Measurements from ENCODE around the gene MAPKAPK5.

Gene MAPKAPK5

DNA sequence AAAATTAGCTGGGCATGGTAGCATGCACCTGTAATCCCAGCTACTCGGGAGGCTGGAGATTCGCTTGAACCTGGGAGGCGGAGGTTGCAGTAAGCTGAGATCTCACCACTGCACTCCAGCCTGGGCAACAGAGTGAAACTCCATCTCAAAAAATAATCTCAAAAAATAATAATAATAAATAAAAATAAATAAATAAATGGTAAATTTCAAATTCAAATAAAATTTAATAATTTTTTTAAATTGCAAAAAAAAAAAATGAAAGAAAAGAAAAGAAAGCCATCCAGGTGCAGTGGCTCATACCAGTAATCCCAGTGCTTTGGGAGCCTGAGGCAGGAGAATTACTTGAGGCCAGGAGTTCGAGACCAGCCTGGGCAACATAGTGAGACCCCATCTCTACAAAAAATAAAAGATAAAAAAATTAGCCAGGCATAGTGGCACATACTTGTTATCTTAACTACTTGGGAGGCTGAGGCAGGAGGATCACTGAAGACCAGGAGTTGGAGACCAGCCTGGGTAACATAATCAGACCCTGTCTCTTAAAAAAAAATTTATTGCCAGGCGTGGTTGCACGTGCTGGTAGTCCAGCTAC, 38.9 kb upstream of the MAPKAPK5 start:
- Histone ChIP-seq H3K36me3 (ENCODE audit: control insufficient read depth in 1 of 2, insufficient read depth in 2 of 2, low read depth in 1 of 2, low read length in 2 of 2) (peaks cover 10 to 17% of the 10 kb centered on the region in 2 experiments), H3K27me3 (ENCODE audit: control insufficient read depth in 1 of 2, insufficient read depth in 1 of 2, low read length in 2 of 2) (no peaks in the 10 kb centered on the region), H4K8ac (ENCODE audit: low read length) (no peak overlapping the region), H2AFZ (ENCODE audit: low read depth, low read length) (no peak overlapping the region), H3K27ac (ENCODE audit: low read length, poor library complexity, severe bottlenecking) (no peak overlapping the region), H2BK120ac (ENCODE audit: low read depth, low read length) (no peak overlapping the region), H3K79me1 (replicated peaks; ENCODE audit: low read length, poor library complexity, severe bottlenecking) (no peaks in the 10 kb centered on the region), H3K23ac (ENCODE audit: low read length in 2 of 2) (no peak overlapping the region), H2BK15ac (ENCODE audit: low read depth, poor library complexity, severe bottlenecking) (no peak overlapping the region), H2AK5ac (ENCODE audit: low read length, severe bottlenecking) (no peak overlapping the region), H2BK5ac (ENCODE audit: low read depth, low read length, poor library complexity, severe bottlenecking) (no peak overlapping the region), H4K91ac (ENCODE audit: low read length) (no peak overlapping the region), H3K14ac (ENCODE audit: low read length in 2 of 2) (no peak overlapping the region), H3K4me1 (ENCODE audit: control insufficient read depth, insufficient read depth, low read depth, low read length) (peaks cover 2% of the 10 kb centered on the region), H2BK12ac (ENCODE audit: low read length in 2 of 2) (no peak overlapping the region), H3K18ac (ENCODE audit: low read depth in 1 of 2, low read length in 2 of 2) (no peak overlapping the region), H3K9ac (ENCODE audit: low read length) (no peak overlapping the region), H3K4ac (ENCODE audit: low read depth in 1 of 2, low read length in 2 of 2) (no peak overlapping the region), H3K9me3 (ENCODE audit: control insufficient read depth, low read length) (no peaks in the 10 kb centered on the region), H3K4me2 (ENCODE audit: low read length, poor library complexity, severe bottlenecking) (no peak overlapping the region), H3K4me3 (ENCODE audit: insufficient read depth in 1 of 2, low read depth in 1 of 2, low read length in 2 of 2) (no peak overlapping the region)
- no peak for DNase-seq
- WGBS: 100% methylated on average over 5 of the region's 6 CpGs

DNA sequence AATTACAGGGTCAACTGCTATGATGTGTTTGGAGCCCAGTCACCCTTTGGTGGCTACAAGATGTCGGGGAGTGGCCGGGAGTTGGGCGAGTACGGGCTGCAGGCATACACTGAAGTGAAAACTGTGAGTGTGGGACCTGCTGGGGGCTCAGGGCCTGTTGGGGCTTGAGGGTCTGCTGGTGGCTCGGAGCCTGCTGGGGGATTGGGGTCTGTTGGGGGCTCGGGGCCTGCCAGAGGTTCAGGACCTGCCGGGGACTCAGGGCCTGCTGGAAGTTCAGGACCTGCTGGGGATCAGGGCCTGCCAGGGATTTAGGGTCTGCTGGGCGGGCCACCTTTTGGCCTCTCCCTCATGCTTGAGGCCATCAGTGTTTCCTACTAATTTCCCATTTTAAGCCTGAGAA, 38.2 kb upstream of the MAPKAPK5 start:
- WGBS: 98% methylated on average over 8 of the region's 8 CpGs
- Histone ChIP-seq H2BK5ac (ENCODE audit: low read depth, low read length, poor library complexity, severe bottlenecking) (no peak overlapping the region), H3K9me3 (ENCODE audit: control insufficient read depth, low read length) (no peaks in the 10 kb centered on the region), H3K27ac (ENCODE audit: low read length, poor library complexity, severe bottlenecking) (no peak overlapping the region), H2BK12ac (ENCODE audit: low read length in 2 of 2) (no peak overlapping the region), H3K27me3 (ENCODE audit: control insufficient read depth in 1 of 2, insufficient read depth in 1 of 2, low read length in 2 of 2) (no peaks in the 10 kb centered on the region), H3K4ac (ENCODE audit: low read depth in 1 of 2, low read length in 2 of 2) (no peak overlapping the region), H3K9ac (ENCODE audit: low read length) (no peak overlapping the region), H3K23ac (ENCODE audit: low read length in 2 of 2) (no peak overlapping the region), H2BK15ac (ENCODE audit: low read depth, poor library complexity, severe bottlenecking) (no peak overlapping the region), H4K8ac (ENCODE audit: low read length) (no peak overlapping the region), H2BK120ac (ENCODE audit: low read depth, low read length) (no peak overlapping the region), H2AK5ac (ENCODE audit: low read length, severe bottlenecking) (no peak overlapping the region), H3K36me3 (ENCODE audit: control insufficient read depth in 1 of 2, insufficient read depth in 2 of 2, low read depth in 1 of 2, low read length in 2 of 2) (peaks cover 7 to 13% of the 10 kb centered on the region in 2 experiments), H4K91ac (ENCODE audit: low read length) (no peak overlapping the region), H3K14ac (ENCODE audit: low read length in 2 of 2) (no peak overlapping the region), H3K18ac (ENCODE audit: low read depth in 1 of 2, low read length in 2 of 2) (no peak overlapping the region), H3K79me1 (replicated peaks; ENCODE audit: low read length, poor library complexity, severe bottlenecking) (no peaks in the 10 kb centered on the region), H3K4me3 (ENCODE audit: insufficient read depth in 1 of 2, low read depth in 1 of 2, low read length in 2 of 2) (no peak overlapping the region), H3K4me2 (ENCODE audit: low read length, poor library complexity, severe bottlenecking) (no peak overlapping the region), H3K4me1 (ENCODE audit: control insufficient read depth, insufficient read depth, low read depth, low read length) (no peaks in the 10 kb centered on the region), H2AFZ (ENCODE audit: low read depth, low read length) (no peak overlapping the region)
- no peak for DNase-seq

DNA sequence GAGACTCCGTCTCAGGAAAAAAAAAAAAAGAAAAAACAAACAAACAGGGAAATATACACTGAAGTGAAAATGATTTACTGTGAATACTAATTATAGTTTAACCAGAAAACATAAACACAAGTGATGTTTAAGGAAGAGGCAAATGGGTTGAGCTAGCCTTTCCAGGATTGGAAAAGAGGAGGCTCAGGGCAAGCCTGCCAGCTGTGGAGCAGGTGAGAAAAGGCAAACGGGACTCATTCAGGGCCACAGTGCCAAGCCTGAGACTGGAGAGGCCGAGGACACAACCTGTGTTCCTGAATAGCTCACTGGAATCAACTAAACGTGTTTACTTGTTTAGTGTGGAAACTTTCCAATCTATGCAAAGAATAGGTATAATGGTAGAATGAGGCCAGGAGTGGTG, 35.7 kb upstream of the MAPKAPK5 start:
- H3K36me3 ChIP-seq (ENCODE audit: control insufficient read depth in 1 of 2, insufficient read depth in 2 of 2, low read depth in 1 of 2, low read length in 2 of 2): peaks cover 0 to 6% of the 10 kb centered on the region in 2 experiments
- no peak overlapping the region for H3K18ac ChIP-seq (ENCODE audit: low read depth in 1 of 2, low read length in 2 of 2)
- H2AK5ac ChIP-seq (ENCODE audit: low read length, severe bottlenecking): no peak overlapping the region
- H3K4me2 ChIP-seq (ENCODE audit: low read length, poor library complexity, severe bottlenecking): no peak overlapping the region
- no peak overlapping the region for H3K4me3 ChIP-seq (ENCODE audit: insufficient read depth in 1 of 2, low read depth in 1 of 2, low read length in 2 of 2)
- no peak overlapping the region for H4K8ac ChIP-seq (ENCODE audit: low read length)
- no peaks in the 10 kb centered on the region for H3K4me1 ChIP-seq (ENCODE audit: control insufficient read depth, insufficient read depth, low read depth, low read length)
- no peak overlapping the region for H3K9ac ChIP-seq (ENCODE audit: low read length)
- no peaks in the 10 kb centered on the region for H3K27me3 ChIP-seq (ENCODE audit: control insufficient read depth in 1 of 2, insufficient read depth in 1 of 2, low read length in 2 of 2)
- H3K9me3 ChIP-seq (ENCODE audit: control insufficient read depth, low read length): no peaks in the 10 kb centered on the region
- no peak overlapping the region for H3K14ac ChIP-seq (ENCODE audit: low read length in 2 of 2)
- H2BK5ac ChIP-seq (ENCODE audit: low read depth, low read length, poor library complexity, severe bottlenecking): no peak overlapping the region
- H2BK12ac ChIP-seq (ENCODE audit: low read length in 2 of 2): no peak overlapping the region
- H3K27ac ChIP-seq (ENCODE audit: low read length, poor library complexity, severe bottlenecking): no peak overlapping the region
- no peak overlapping the region for H2AFZ ChIP-seq (ENCODE audit: low read depth, low read length)
- no peak overlapping the region for H3K23ac ChIP-seq (ENCODE audit: low read length in 2 of 2)
- no peak overlapping the region for H4K91ac ChIP-seq (ENCODE audit: low read length)
- no peak for DNase-seq
- H3K4ac ChIP-seq (ENCODE audit: low read depth in 1 of 2, low read length in 2 of 2): no peak overlapping the region
- WGBS: 98% methylated on average over 3 of the region's 4 CpGs
- H2BK15ac ChIP-seq (ENCODE audit: low read depth, poor library complexity, severe bottlenecking): no peak overlapping the region
- no peaks in the 10 kb centered on the region for H3K79me1 ChIP-seq (replicated peaks; ENCODE audit: low read length, poor library complexity, severe bottlenecking)
- H2BK120ac ChIP-seq (ENCODE audit: low read depth, low read length): no peak overlapping the region

DNA sequence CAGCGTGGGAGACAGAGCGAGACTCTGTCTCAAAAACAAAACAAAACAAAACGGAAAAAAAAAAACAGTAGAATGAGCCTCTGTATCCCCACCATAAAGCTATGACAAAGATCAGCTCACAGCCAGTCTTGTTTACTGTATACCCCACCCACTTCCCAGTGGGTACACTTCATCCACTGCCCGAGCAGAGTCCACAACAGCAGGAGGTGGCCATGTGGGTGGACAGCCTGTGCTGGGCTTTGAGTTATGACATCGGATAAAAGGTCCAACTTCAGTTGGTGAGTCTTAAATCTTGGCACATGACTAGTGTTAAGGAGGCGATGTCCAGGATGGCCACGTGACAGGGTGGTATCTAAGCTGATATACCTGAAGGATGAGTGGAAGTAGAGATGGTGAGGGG, 34.8 kb upstream of the MAPKAPK5 start:
- no peak overlapping the region for H3K23ac ChIP-seq (ENCODE audit: low read length in 2 of 2)
- H3K27me3 ChIP-seq (ENCODE audit: control insufficient read depth in 1 of 2, insufficient read depth in 1 of 2, low read length in 2 of 2): no peaks in the 10 kb centered on the region
- no peaks in the 10 kb centered on the region for H3K9me3 ChIP-seq (ENCODE audit: control insufficient read depth, low read length)
- H3K4me2 ChIP-seq (ENCODE audit: low read length, poor library complexity, severe bottlenecking): no peak overlapping the region
- no peaks in the 10 kb centered on the region for H3K79me1 ChIP-seq (replicated peaks; ENCODE audit: low read length, poor library complexity, severe bottlenecking)
- no peak overlapping the region for H3K14ac ChIP-seq (ENCODE audit: low read length in 2 of 2)
- DNase-seq: no peak
- H3K27ac ChIP-seq (ENCODE audit: low read length, poor library complexity, severe bottlenecking): no peak overlapping the region
- H3K4me1 ChIP-seq (ENCODE audit: control insufficient read depth, insufficient read depth, low read depth, low read length): no peaks in the 10 kb centered on the region
- no peak overlapping the region for H2BK12ac ChIP-seq (ENCODE audit: low read length in 2 of 2)
- 89% methylated on average over 7 of the region's 7 CpGs for WGBS
- no peak overlapping the region for H3K4me3 ChIP-seq (ENCODE audit: insufficient read depth in 1 of 2, low read depth in 1 of 2, low read length in 2 of 2)
- no peak overlapping the region for H2AK5ac ChIP-seq (ENCODE audit: low read length, severe bottlenecking)
- no peak overlapping the region for H3K4ac ChIP-seq (ENCODE audit: low read depth in 1 of 2, low read length in 2 of 2)
- no peak overlapping the region for H2BK15ac ChIP-seq (ENCODE audit: low read depth, poor library complexity, severe bottlenecking)
- H4K8ac ChIP-seq (ENCODE audit: low read length): no peak overlapping the region
- no peak overlapping the region for H4K91ac ChIP-seq (ENCODE audit: low read length)
- no peak overlapping the region for H2BK5ac ChIP-seq (ENCODE audit: low read depth, low read length, poor library complexity, severe bottlenecking)
- H2BK120ac ChIP-seq (ENCODE audit: low read depth, low read length): no peak overlapping the region
- H3K18ac ChIP-seq (ENCODE audit: low read depth in 1 of 2, low read length in 2 of 2): no peak overlapping the region
- H2AFZ ChIP-seq (ENCODE audit: low read depth, low read length): no peak overlapping the region
- no peak overlapping the region for H3K9ac ChIP-seq (ENCODE audit: low read length)
- peaks cover 0 to 6% of the 10 kb centered on the region in 2 experiments for H3K36me3 ChIP-seq (ENCODE audit: control insufficient read depth in 1 of 2, insufficient read depth in 2 of 2, low read depth in 1 of 2, low read length in 2 of 2)

Data from mesenchymal stem cell (in vitro differentiated cells and primary cell).